Prostate gland (tissue), 2 donors: ENCODE measurements around the gene RNF6.

Experiments
- CTCF ChIP-seq, 4 experiments: fragments of 200-600 bp in 2 of 4; fragments of 450-650 bp in 2 of 4; sonication (generic) in 2 of 4; IDR thresholded peaks; 1 replicate in 3 of 4; 2 replicates in 1 of 4; pipeline ENCODE4 v1.5.1; 2016 to 2019; ENCODE audit warnings: antibody characterized with exemption in 4 of 4, mild to moderate bottlenecking in 2 of 4, moderate library complexity in 2 of 4
- POLR2A ChIP-seq: fragments of 450-650 bp; IDR thresholded peaks from one replicate; pipeline ENCODE4 v1.6.1; 2016; ENCODE audit warnings: antibody characterized with exemption, mild to moderate bottlenecking
- POLR2AphosphoS5 ChIP-seq: sonication (generic); formaldehyde crosslinking; IDR thresholded peaks from one replicate; pipeline ENCODE4 v1.6.1; 2017; ENCODE audit warnings: antibody characterized with exemption

GRCh38 chr13:26168237-26168814, 53.8 kb downstream of the RNF6 start:
- TF ChIP-seq CTCF (IDR thresholded peaks at IDR 0.05): no peak
- TF ChIP-seq POLR2A: no peak
- no peak for TF ChIP-seq POLR2AphosphoS5
